Pancreas (tissue), 10 donors: ENCODE measurements around the gene POLK. TPM values are rescaled to one million over a fixed set of nuclear protein-coding genes. Genes with fewer than 3 reads are reported as not detected.
A peak's percentile ranks its signal among the peaks of the same experiment; 100 is the strongest.

Experiments
- ATAC-seq, 4 donors: fragments of 200-7000 bp; cut with Tn5 transposase; one replicate each; pipeline versions ENCODE4 v1.8.0 to v1.9.1; 2020; ENCODE audit warnings: mild to moderate bottlenecking in 4 of 4, moderate library complexity in 4 of 4
- DNase-seq, 6 donors: peaks; one replicate each; pipeline ENCODE4 v3.0.0-alpha.2; 2020
- FAIRE-seq: peaks from 2 replicates; lab custom pipeline; 2012; peaks lifted over from hg19 to GRCh38; lab: Jason Lieb, UNC
- H3K27ac ChIP-seq, 4 donors: fragments of 200-600 bp; sonication (generic); 1 replicate in 3 of 4; 2 replicates in 1 of 4; pipeline versions ENCODE4 v1.5.0 to v1.8.0; 2020
- H3K27me3 ChIP-seq, 4 donors: fragments of 200-600 bp; one replicate each; pipeline ENCODE4 v1.8.0; 2021
- H3K36me3 ChIP-seq, 3 donors: fragments of 200-600 bp; sonication (generic) in 1 of 3; one replicate each; pipeline versions ENCODE4 v1.5.0 to v1.8.0; 2020 to 2021
- H3K4me1 ChIP-seq, 3 donors: fragments of 200-600 bp; one replicate each; pipeline ENCODE4 v1.8.0; 2021
- H3K4me3 ChIP-seq, 4 donors: fragments of 200-600 bp; sonication (generic) in 2 of 4; one replicate each; pipeline versions ENCODE4 v1.5.0 to v1.8.0; 2020 to 2021
- H3K9me3 ChIP-seq, 4 donors: fragments of 200-600 bp; one replicate each; pipeline ENCODE4 v1.8.0; 2021
- CTCF ChIP-seq, 4 donors: fragments of 200-600 bp; sonication (generic) in 3 of 4; IDR thresholded peaks; one replicate each; pipeline versions ENCODE4 v1.5.0 to v1.8.0; 2021; ENCODE audit warnings: antibody characterized with exemption in 4 of 4
- WGBS, 2 donors: extraction: QIAGEN DNeasy Blood & Tissue Kit; methylation state at CpG; one replicate each; pipeline ENCODE4 v1.1.7; 2013; 5-methylcytosine and 5-hydroxymethylcytosine counted together
- intact Hi-C, 3 donors: fragments of 100-400 bp; cut with DNase I; formaldehyde crosslinking; loops; one replicate each; pipeline versions ENCODE4 v1.11.1 to v1.14.2; 2022
- polyA plus RNA-seq, 2 donors: library from polyadenylated mRNA; stranded (reverse); fragments of 200-250 nt; gene quantifications; one replicate each; pipeline ENCODE4 v1.2.3, GENCODE V29; 2013
- total RNA-seq, 6 donors: library from RNA; stranded (reverse); fragmentation: NEBNext Ultra II Directional in 4 of 6; extraction: Animal tissue kit (Norgen Biotek cat#: 25700) in 4 of 6; gene quantifications; one replicate each; pipeline versions ENCODE4 v1.2.1 to v1.2.4, GENCODE V29; 2021 to 2023
- donor health status: healthy with polysubstance abuse.
- donor health status: DM: no; HTN: no; CAD: no; lungs with moderate emphysema.
- donor health status: DM: no; HTN: no; CAD: no.
- donor health status: control.
- donor health status: control.
- donor health status: Bipolar disorder and iron deficiency.
- donor health status: DM: yes; HTN: yes; CAD: no.
- donor health status: DM: no; HTN: no; CAD: no.
- donor health status: DM: no; HTN: no; CAD: no.
- donor health status: DM: yes; HTN: yes; CAD: no.

The POLK gene
- total and polyA plus RNA-seq, 8 donors, result 3.9 to 18.5 (median 11.3) TPM

GRCh38 chr5:75616371-75616881, 104.7 kb downstream of the POLK start:
- WGBS, 2 donors, result 79 to 91% methylated on average over 4 of the region's 4 CpGs
- FAIRE-seq (no peak), ATAC-seq (no peak), DNase-seq (no peak)
- H3K4me1 ChIP-seq, result no peaks in the 10 kb centered on the region
- no peak overlapping the region for H3K4me3 ChIP-seq
- H3K27ac ChIP-seq, result no peak overlapping the region
- H3K27me3 ChIP-seq, result no peaks in the 10 kb centered on the region
- TF ChIP-seq CTCF (IDR thresholded peaks at IDR 0.05), result no peak
- intact Hi-C loops, result no loop called here
- H3K36me3 ChIP-seq, result no peaks in the 10 kb centered on the region
- no peaks in the 10 kb centered on the region for H3K9me3 ChIP-seq

- Histone ChIP-seq H3K9me3 (no peaks in the 10 kb centered on the region), H3K36me3 (no peaks in the 10 kb centered on the region), H3K4me1 (peaks cover 0 to 2% (median 0%) of the 10 kb centered on the region in 3 donors), H3K27me3 (no peaks in the 10 kb centered on the region), H3K27ac (no peak overlapping the region), H3K4me3 (no peak overlapping the region)
- WGBS, 2 donors, result 85 to 87% methylated on average over 7 of the region's 7 CpGs
- FAIRE-seq (no peak), ATAC-seq (no peak), DNase-seq (no peak)
- TF ChIP-seq CTCF (IDR thresholded peaks at IDR 0.05), result no peak
- intact Hi-C loops, result no loop called here
Measured at GRCh38 chr5:75616971-75617621, 105.4 kb downstream of the POLK start.

- H3K27me3 ChIP-seq, result no peaks in the 10 kb centered on the region
- TF ChIP-seq CTCF (IDR thresholded peaks at IDR 0.05), result no peak
- FAIRE-seq (no peak), ATAC-seq (no peak), DNase-seq (no peak)
- H3K9me3 ChIP-seq, result no peaks in the 10 kb centered on the region
- H3K36me3 ChIP-seq, result no peaks in the 10 kb centered on the region
- intact Hi-C loops, result no loop called here
- H3K4me1 ChIP-seq, result peaks cover 0 to 9% (median 2%) of the 10 kb centered on the region in 3 donors
- no peak overlapping the region for H3K4me3 ChIP-seq
- WGBS, 2 donors, result 84 to 85% methylated on average over 5 of the region's 5 CpGs
- H3K27ac ChIP-seq, result no peak overlapping the region
Measured at GRCh38 chr5:75617736-75618352, 106.2 kb downstream of the POLK start.

- intact Hi-C loops, result no loop called here
- H3K9me3 ChIP-seq, result no peaks in the 10 kb centered on the region
- H3K4me1 ChIP-seq, result peaks cover 0 to 22% (median 3%) of the 10 kb centered on the region in 3 donors
- no peak overlapping the region for H3K27ac ChIP-seq
- ATAC-seq (peak in 2 of 4 donors; percentile 24 to 31), DNase-seq (no peak), FAIRE-seq (no peak)
- 58 to 66% methylated on average over 4 of the region's 4 CpGs for WGBS, 2 donors
- no peak for TF ChIP-seq CTCF (IDR thresholded peaks at IDR 0.05)
- no peak overlapping the region for H3K4me3 ChIP-seq
- H3K27me3 ChIP-seq, result no peaks in the 10 kb centered on the region
- no peaks in the 10 kb centered on the region for H3K36me3 ChIP-seq
Measured at GRCh38 chr5:75620184-75620959, 108.7 kb downstream of the POLK start.
